BJ (cell line): Measurements from ENCODE around the gene COL7A1. TPM values are rescaled to one million over a fixed set of nuclear protein-coding genes. Genes with fewer than 3 reads are reported as not detected.

Source experiments
- CTCF ChIA-PET: fragments of 350-600 bp; formaldehyde crosslinking; extraction: SDS; loops from one replicate; lab custom pipeline; 2021; ENCODE audit warnings: antibody characterized with exemption, inconsistent platforms; lab: Yijun Ruan, JAX
- POLR2A ChIA-PET: fragments of 300-600 bp; sonication (Branson Sonifier 250); formaldehyde crosslinking; extraction: SDS; loops from one replicate; lab custom pipeline; 2021; ENCODE audit warnings: antibody characterized with exemption; lab: Charles Lee
- DNase-seq: peaks from one replicate; pipeline ENCODE4 v3.0.0-alpha.2; 2011; ENCODE audit warnings: low read depth
- H3K27me3 ChIP-seq: 2 replicates; pipeline ENCODE4 v1.6.0; 2011; ENCODE audit warnings: low read length; ENCODE audit not compliant: control insufficient read depth, insufficient read depth
- H3K36me3 ChIP-seq: 2 replicates; pipeline ENCODE4 v1.5.1; 2011; ENCODE audit warnings: low read length; ENCODE audit not compliant: control insufficient read depth, insufficient read depth
- H3K4me3 ChIP-seq: 2 replicates; pipeline ENCODE4 v1.5.1; 2011; ENCODE audit warnings: low read depth, mild to moderate bottlenecking, control low read depth, low read length
- polyA plus RNA-seq: library from polyadenylated mRNA; depleted of rRNA; stranded (reverse); fragments of >200 nt; gene quantifications from 2 replicates; pipeline ENCODE4 v1.2.3, GENCODE V29; 2011
- TF ChIP-seq, protein P1 (sequence below): IDR thresholded peaks from 2 replicates; pipeline ENCODE4 v1.5.1; 2011; ENCODE audit warnings: low read depth, mild to moderate bottlenecking, control low read depth, inconsistent platforms, low read length, moderate library complexity; ENCODE audit not compliant: insufficient read depth

Gene COL7A1
- polyA plus RNA-seq, 1 experiment: 60.8 TPM

DNA sequence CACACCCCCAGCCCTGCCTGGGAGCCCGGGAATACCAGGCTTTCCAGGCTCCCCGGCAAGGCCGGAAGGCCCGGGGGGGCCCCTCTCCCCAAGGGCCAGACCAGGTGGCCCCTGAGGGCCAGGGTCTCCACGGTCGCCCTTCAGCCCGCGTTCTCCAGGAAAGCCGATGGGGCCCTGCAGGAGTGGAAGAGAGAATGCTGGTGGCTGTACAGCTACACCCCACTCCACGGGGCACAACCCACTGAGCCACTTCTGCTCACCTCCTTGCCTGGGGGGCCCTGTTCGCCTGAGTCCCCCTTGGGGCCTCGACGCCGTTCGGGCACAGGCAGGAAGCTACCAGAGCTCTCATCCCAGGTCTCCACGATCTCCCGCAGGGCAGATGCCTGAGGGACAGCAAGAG lies 19.8 kb downstream of the COL7A1 start:
- no peak overlapping the region for H3K4me3 ChIP-seq
- H3K27me3 ChIP-seq: no peaks in the 10 kb centered on the region
- TF ChIP-seq, protein P1, sequence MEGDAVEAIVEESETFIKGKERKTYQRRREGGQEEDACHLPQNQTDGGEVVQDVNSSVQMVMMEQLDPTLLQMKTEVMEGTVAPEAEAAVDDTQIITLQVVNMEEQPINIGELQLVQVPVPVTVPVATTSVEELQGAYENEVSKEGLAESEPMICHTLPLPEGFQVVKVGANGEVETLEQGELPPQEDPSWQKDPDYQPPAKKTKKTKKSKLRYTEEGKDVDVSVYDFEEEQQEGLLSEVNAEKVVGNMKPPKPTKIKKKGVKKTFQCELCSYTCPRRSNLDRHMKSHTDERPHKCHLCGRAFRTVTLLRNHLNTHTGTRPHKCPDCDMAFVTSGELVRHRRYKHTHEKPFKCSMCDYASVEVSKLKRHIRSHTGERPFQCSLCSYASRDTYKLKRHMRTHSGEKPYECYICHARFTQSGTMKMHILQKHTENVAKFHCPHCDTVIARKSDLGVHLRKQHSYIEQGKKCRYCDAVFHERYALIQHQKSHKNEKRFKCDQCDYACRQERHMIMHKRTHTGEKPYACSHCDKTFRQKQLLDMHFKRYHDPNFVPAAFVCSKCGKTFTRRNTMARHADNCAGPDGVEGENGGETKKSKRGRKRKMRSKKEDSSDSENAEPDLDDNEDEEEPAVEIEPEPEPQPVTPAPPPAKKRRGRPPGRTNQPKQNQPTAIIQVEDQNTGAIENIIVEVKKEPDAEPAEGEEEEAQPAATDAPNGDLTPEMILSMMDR: no peak
- ChIA-PET POLR2A (no interaction called here), CTCF (interaction anchor here (1.4 kb wide), 1 partner anchor 60 kb away, joined by 4 read pairs; the partner anchor contains the start of gene SLC26A6)
- no peak for DNase-seq
- peaks cover 57% of the 10 kb centered on the region for H3K36me3 ChIP-seq

DNA sequence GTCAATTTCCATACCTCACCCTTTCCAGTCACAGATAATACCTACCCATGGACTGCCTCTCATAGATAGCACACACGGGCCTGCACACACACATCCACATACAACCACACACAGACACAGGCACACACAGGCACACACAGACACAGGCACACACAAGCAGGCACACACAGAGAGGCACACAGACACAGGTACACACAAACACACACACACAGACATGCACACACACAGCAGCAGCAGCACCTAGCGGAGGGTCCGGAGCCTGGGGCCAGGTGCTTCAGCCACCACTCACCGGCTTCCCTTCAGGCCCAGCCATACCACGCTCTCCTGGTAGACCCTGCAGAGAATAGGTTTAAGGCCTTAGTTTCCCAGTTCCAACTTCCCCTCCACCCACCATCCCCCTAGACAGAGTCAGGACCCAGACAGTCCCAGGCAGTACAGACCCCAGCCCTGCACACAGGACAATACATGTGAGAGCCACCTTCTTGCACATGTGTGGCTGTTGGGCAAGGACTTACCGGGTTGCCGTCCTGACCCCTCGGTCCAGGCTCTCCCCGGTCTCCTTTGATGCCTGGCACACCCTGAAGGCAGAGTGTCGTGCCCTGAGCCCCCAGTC lies 21.1 kb downstream of the COL7A1 start:
- ChIA-PET CTCF (no interaction called here), POLR2A (no interaction called here)
- Histone ChIP-seq H3K4me3 (no peak overlapping the region), H3K27me3 (no peaks in the 10 kb centered on the region), H3K36me3 (peaks cover 53% of the 10 kb centered on the region)
- DNase-seq: no peak
- TF ChIP-seq, protein P1: no peak

DNA sequence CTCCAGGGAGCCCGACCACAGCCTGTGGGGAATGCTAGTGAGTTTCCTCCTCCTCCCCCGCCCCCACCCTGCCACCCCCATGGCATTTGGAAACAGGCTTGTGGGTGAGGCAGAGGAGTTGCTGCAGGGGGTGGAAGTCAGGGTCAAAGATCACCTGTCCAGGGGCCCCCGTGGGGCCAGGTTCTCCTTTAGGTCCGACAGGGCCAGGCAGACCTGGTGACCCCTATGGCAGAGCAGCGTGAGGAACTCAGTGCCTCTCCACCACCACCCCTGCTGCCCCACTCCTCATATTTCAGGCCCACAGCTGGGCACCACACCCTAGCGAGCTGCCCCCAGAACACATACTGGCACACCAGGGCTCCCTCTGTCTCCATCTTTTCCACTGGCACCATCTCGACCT lies 22.6 kb downstream of the COL7A1 start:
- H3K27me3 ChIP-seq: no peaks in the 10 kb centered on the region
- ChIA-PET CTCF (no interaction called here), POLR2A (no interaction called here)
- H3K36me3 ChIP-seq: peaks cover 48% of the 10 kb centered on the region
- H3K4me3 ChIP-seq: no peak overlapping the region
- no peak for DNase-seq
- TF ChIP-seq, protein P1: no peak

DNA sequence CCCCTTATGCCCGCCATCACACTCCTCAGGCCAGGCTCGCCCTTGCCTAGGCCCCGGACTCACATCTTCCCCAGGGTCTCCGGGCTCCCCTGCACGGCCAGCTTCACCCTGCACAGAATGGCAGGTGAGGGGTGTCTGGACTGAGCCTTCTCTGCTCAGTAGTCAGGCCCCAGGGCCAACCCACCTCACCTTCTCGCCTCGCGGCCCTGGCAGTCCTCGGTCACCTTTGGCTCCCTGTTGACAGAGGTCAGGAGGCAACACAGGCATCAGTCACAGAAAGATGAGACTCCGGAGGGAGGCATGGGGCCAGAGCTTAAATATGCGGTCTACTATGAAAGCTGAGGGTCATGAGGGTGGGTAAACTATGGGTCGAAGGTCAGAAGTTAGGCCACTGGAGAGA lies 23.2 kb downstream of the COL7A1 start:
- H3K36me3 ChIP-seq: peaks cover 42% of the 10 kb centered on the region
- CTCF ChIA-PET: interaction anchor here (1.8 kb wide), 1 partner anchor 11 kb away, joined by 6 read pairs; no protein-coding TSS in a partner anchor

DNA sequence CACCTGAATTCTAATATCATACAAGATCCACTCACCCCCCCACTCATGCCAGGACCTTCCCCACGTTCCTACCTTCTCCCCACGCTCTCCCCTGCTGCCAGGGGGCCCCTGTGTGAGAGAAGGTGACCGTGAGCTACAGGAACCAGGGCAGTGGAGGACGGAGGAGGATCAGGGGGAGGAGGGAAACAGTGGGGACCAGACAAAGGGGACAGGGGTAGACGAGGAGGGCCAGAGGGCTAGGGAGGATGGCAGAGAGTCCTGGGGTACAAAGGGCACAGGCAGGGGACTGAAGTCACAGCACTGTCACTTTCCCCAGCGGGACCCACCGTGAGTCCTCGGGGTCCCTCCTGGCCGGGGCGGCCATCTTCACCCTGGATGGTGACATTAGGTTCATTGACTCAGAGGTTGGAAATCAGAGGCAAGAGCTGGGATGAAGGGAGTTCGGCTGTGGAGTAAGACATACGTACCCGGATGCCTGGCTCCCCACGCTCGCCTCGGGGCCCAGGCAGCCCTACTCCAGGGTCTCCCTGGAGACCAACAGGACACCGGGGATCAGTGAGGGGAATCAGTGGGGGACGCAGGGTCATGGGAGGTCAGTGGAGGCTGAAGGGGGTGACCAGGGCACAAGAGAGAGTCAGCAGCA lies 25.2 kb downstream of the COL7A1 start:
- Histone ChIP-seq H3K4me3 (no peak overlapping the region), H3K36me3 (peaks cover 38% of the 10 kb centered on the region), H3K27me3 (no peaks in the 10 kb centered on the region)
- ChIA-PET CTCF (no interaction called here), POLR2A (no interaction called here)
- DNase-seq: no peak
- TF ChIP-seq, protein P1: no peak

More for the DNA sequence above, 23.2 kb downstream of the COL7A1 start:
- no peak for DNase-seq
- TF ChIP-seq, protein P1: no peak
- POLR2A ChIA-PET: no interaction called here
- no peaks in the 10 kb centered on the region for H3K27me3 ChIP-seq
- H3K4me3 ChIP-seq: no peak overlapping the region
